CD4-positive, alpha-beta T cell treated with Interleukin-17A for 1 hour (primary cell): ENCODE data around the gene MYO6.
A peak's percentile ranks its signal among the peaks of the same experiment; 100 is the strongest.

ENCODE experiments used
- DNase-seq: peaks from one replicate; pipeline ENCODE4 v3.0.0-alpha.2; 2020

Gene MYO6

GRCh38 chr6:75770844-75771243, 21.8 kb downstream of the MYO6 start:
- DNase-seq: no peak

GRCh38 chr6:75775219-75775618, 26.2 kb downstream of the MYO6 start:
- DNase-seq: no peak

- no peak for DNase-seq
Measured at GRCh38 chr6:75776461-75776860, 27.4 kb downstream of the MYO6 start.

- no peak for DNase-seq
Measured at GRCh38 chr6:75778757-75779156, 29.7 kb downstream of the MYO6 start.

GRCh38 chr6:75786152-75786551, 37.1 kb downstream of the MYO6 start:
- DNase-seq: no peak

- no peak for DNase-seq
Measured at GRCh38 chr6:75788894-75789293, 39.9 kb downstream of the MYO6 start.

- no peak for DNase-seq
Measured at GRCh38 chr6:75791881-75792280, 42.8 kb downstream of the MYO6 start.

GRCh38 chr6:75794351-75794846, 45.4 kb downstream of the MYO6 start:
- DNase-seq: no peak

GRCh38 chr6:75794954-75795739, 46.1 kb downstream of the MYO6 start:
- DNase-seq: no peak

GRCh38 chr6:75796723-75797122, 47.7 kb downstream of the MYO6 start:
- DNase-seq: no peak

- DNase-seq: no peak
Measured at GRCh38 chr6:75800133-75800532, 51.1 kb downstream of the MYO6 start.

GRCh38 chr6:75800708-75801505, 51.9 kb downstream of the MYO6 start:
- no peak for DNase-seq

GRCh38 chr6:75802366-75802765, 53.3 kb downstream of the MYO6 start:
- no peak for DNase-seq

- no peak for DNase-seq
Measured at GRCh38 chr6:75808507-75808906, 59.5 kb downstream of the MYO6 start.

GRCh38 chr6:75812560-75812959, 63.5 kb downstream of the MYO6 start:
- no peak for DNase-seq

- no peak for DNase-seq
Measured at GRCh38 chr6:75813476-75814250, 64.6 kb downstream of the MYO6 start.

- DNase-seq: no peak
Measured at GRCh38 chr6:75815756-75816155, 66.7 kb downstream of the MYO6 start.

GRCh38 chr6:75818098-75818855, 69.2 kb downstream of the MYO6 start:
- no peak for DNase-seq

GRCh38 chr6:75819776-75820487, 70.9 kb downstream of the MYO6 start:
- no peak for DNase-seq

GRCh38 chr6:75824160-75824559, 75.1 kb downstream of the MYO6 start:
- peak; percentile 28 for DNase-seq

- DNase-seq: no peak
Measured at GRCh38 chr6:75827163-75827562, 78.1 kb downstream of the MYO6 start.
